Measurements from ENCODE around the gene SLC28A3.

DNA sequence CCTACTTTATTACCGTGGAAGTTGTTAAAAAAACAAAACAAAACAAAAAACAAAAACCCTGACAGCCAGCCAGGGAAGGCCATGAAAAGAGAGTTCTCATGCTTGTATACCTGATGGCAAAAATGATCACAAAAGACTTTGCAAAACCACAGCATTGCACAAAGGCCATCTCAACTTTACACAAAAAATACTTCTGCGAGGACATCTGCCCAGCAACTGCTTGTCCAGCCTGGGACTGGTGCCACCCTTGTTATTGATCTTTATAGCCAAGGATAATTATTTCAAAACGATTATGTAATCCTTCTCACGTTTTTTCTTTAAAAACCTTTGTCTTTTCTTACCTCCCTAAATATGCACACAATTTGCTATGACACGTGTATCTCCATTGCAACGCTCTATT is 42.2 kb upstream of the SLC28A3 start:
- TF ChIP-seq CTCF (IDR thresholded peaks at IDR 0.05) (no peak), POLR2A (IDR thresholded peaks at IDR 0.05) (no peak)
